HG02763 (cell line): ENCODE results near the gene SOS1.
"Not testable (repeated sequence)": the region's sequence is repeated elsewhere in the genome, so short reads cannot be mapped to it uniquely, and the experiment has no call there.

Experiments used
- ATAC-seq: cut with Tn5 transposase; IDR thresholded peaks from one replicate; pipeline ENCODE4 v1.9.1; 2021; ENCODE audit warnings: mild to moderate bottlenecking, moderate library complexity; ENCODE audit not compliant: unreplicated experiment

The SOS1 gene

GRCh38 chr2:39120771-39121522, at the start of gene SOS1:
TSS of gene SOS1 (minus strand) at chr2:39121051. CDS start at chr2:39120422, 629 bp downstream.
- peak; percentile 48 for ATAC-seq

GRCh38 chr2:39164089-39164488, 43.2 kb upstream of the SOS1 start:
- no peak for ATAC-seq

- ATAC-seq, result no peak
Observed at GRCh38 chr2:39160982-39161381, 40.1 kb upstream of the SOS1 start.

- no peak for ATAC-seq
Observed at GRCh38 chr2:39159283-39159682, 38.4 kb upstream of the SOS1 start.

GRCh38 chr2:39158351-39158750, 37.5 kb upstream of the SOS1 start:
- ATAC-seq, result no peak

- no peak for ATAC-seq
Observed at GRCh38 chr2:39156846-39157245, 36.0 kb upstream of the SOS1 start.

GRCh38 chr2:39156107-39156506, 35.3 kb upstream of the SOS1 start:
- no peak for ATAC-seq

GRCh38 chr2:39155573-39155972, 34.7 kb upstream of the SOS1 start:
- ATAC-seq, result not testable (repeated sequence)

GRCh38 chr2:39154944-39155343, 34.1 kb upstream of the SOS1 start:
- ATAC-seq, result no peak

- ATAC-seq, result no peak
Observed at GRCh38 chr2:39153312-39153711, 32.5 kb upstream of the SOS1 start.

GRCh38 chr2:39152504-39152903, 31.7 kb upstream of the SOS1 start:
- no peak for ATAC-seq

GRCh38 chr2:39150890-39151497, 30.1 kb upstream of the SOS1 start:
- ATAC-seq, result no peak

- ATAC-seq, result no peak
Observed at GRCh38 chr2:39150102-39150562, 29.3 kb upstream of the SOS1 start.

- no peak for ATAC-seq
Observed at GRCh38 chr2:39146630-39147029, 25.8 kb upstream of the SOS1 start.

- ATAC-seq, result no peak
Observed at GRCh38 chr2:39145906-39146421, 25.1 kb upstream of the SOS1 start.

- no peak for ATAC-seq
Observed at GRCh38 chr2:39144416-39144815, 23.6 kb upstream of the SOS1 start.

GRCh38 chr2:39142904-39143605, 22.2 kb upstream of the SOS1 start:
- ATAC-seq, result no peak

- ATAC-seq, result no peak
Observed at GRCh38 chr2:39141334-39142271, 20.8 kb upstream of the SOS1 start.

- ATAC-seq, result not testable (repeated sequence)
Observed at GRCh38 chr2:39140948-39141333, 20.1 kb upstream of the SOS1 start.

- ATAC-seq, result no peak
Observed at GRCh38 chr2:39140322-39140847, 19.5 kb upstream of the SOS1 start.
